NCI-H748 treated with DMSO at 0.1 percent for 48 hours (cell line): Measurements from ENCODE around the gene ASPG.

Experiments used
- DNase-seq: peaks from one replicate; lab custom pipeline; 2025; lab: John Stamatoyannopoulos, UW

ASPG gene

GRCh38 chr14:104075530-104076151, 9.9 kb upstream of the ASPG start:
- no peak for DNase-seq

DNA sequence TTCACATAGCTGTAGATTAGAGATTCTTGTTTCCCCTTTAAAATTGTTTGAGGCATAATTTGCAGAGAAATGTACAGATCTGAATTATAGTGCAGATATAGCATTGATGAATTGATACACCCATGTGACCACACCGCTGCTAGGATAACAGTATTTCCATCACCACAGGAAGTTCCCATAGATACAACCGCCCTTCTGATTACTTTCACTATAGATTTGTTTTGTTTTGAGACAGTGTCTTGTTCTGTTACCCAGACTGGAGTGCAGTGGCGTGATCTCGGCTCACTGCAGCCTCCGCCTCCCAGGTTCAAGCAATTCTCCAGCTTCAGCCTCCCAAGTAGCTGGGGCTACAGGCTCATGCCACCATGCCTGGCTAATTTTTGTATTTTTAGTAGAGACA, 8.8 kb upstream of the ASPG start:
- DNase-seq, result no peak

DNA sequence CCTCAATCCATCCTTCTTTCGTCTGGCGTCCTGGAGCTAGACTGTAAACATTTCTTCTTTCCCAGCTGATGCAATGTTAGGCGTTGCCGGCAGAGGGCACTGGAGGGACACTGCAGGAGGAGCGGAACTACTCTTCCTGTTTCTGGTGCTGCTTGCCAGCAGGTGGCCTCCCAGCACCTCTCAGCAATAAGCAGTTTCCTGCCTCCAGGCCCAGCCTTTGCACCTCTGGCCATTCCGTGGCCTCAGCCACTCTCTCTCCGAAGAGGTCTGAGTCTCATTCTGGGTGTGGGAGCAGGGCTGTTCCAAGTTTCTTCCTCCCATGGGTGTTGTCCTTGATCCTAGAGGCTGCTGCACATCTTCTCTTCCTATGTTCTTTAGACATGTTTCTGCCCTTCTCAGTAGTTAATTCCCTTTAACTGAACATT, 7.5 kb upstream of the ASPG start:
- peak; percentile 89 for DNase-seq

- no peak for DNase-seq
Measured at GRCh38 chr14:104080376-104081260, 4.9 kb upstream of the ASPG start.

- peak; percentile 22 for DNase-seq
Measured at GRCh38 chr14:104081261-104081835, 4.2 kb upstream of the ASPG start.

DNA sequence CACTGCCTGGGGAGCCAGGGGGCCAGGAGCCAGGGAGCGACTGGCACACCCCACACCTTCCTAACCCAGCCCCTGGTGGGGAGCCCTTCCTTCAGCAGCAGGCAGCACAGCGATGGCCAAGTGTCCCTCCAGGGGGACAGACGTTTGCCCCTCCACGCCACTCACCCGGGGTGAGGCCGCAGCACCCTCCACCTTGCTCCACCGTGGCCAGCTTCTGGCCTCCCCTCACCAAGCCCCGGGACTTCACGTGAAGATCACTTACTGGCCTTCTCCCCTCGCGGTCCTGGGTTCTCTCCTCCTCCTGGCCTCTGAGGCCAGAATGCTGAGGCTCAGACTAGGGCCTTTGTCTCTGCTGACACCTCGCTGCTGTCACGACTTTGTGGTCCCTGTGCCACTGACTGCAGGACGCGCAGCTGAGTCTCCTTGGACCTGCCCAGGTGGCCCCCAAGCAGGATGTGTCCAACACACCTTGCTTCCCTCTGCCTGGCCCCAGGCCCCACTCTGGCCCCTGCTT, 3.5 kb upstream of the ASPG start:
- no peak for DNase-seq

GRCh38 chr14:104082807-104083206, 2.7 kb upstream of the ASPG start:
- DNase-seq, result no peak

- DNase-seq, result no peak
Measured at GRCh38 chr14:104084251-104085002, 1.1 kb upstream of the ASPG start.

DNA sequence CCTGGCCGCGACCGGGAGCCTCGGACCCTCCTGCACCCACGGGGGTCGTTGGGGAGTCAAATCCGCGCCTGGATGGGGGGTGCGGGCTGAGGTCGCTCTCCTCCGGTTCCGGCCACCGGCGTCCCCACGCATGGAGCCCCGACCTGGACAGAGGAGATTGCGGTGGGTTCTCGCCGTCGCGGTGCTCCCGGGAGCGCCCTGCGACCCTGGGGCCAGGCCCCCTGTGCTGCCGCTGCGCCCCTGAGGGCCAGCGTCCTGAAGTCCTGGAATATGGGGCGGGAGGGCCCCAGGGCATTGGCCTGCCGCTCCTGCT, 345 bp downstream of the ASPG start:
- DNase-seq, result no peak

DNA sequence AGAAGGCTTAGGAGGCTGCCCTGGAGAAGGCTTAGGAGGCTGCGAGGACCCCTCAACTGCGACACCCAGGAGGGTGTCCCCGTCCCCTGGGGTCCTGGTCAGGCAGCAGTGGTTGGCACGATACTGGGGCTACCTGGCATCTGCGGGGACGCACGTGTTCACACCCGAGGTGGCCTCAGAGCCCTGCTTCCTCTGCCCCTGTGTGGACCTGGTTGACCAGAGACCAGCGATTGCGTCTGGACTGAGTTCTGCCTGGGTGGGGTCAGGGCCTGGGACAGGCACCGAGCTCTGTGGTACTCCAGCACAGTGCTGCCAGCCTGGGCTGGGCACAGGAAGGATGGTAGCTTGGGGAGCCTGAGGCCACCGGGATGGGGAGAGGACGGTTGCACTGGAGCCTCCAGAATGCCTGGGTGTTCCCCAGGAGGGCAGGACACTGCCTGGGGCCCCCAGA, 735 bp downstream of the ASPG start:
- no peak for DNase-seq

DNA sequence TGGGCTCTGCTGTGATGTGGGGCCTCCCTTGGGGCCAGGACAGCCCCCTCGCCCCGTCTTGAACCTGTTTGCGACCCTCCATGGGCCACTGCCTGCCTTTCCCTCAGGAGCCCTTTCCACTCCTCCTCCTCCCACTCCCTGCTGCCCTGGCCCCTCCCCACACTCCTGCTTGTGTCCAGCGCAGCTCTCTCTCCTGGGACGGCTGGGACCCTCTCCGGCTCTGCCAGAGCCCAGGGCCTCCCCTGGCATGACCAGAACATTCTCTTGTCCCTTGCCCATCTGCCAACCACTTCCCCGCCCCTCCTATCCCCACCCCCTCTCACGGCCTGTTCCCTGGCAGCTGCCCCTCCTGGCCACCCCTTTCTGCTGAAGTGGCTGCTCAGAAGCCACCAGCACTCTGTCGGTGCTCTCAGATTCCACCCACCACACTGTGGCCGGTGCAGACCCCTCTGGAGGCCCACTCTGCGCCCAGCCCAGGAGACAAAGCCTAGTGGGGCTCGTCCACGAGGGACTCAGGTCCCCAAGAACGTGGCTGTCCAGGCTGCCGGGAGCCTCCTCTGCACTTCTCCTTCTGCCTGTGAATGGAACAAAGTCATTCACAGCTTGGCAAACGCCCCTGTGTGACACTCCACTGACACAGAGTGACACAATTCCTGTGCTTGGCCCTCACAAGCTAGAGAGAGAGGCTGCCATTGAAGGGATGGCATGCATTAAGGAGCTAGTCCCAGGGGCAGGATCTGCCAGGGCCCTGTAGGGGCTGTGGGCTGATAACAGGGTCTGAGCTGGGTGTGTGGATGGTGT, 1.4 kb downstream of the ASPG start:
- DNase-seq, result no peak

DNA sequence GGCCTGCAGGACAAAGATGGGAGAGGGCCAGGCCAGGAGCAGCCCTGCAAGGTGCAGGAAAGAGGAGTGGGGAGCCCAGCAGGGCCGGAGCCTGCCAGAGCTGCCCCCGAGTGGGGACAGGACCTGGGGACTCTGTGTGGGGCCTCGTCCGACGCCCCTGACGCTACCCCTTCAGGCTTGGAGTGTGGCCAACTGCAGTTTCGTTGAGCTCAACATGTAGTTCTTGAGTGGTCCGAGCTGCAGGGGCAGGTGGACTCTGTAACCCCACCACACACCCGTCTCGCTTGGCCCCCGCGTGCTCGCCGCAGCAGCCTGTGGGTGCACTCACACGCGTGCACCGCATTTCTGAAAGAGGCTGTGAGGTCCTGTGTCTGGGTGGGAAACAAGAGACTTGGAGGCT, 2.0 kb downstream of the ASPG start:
- no peak for DNase-seq

DNA sequence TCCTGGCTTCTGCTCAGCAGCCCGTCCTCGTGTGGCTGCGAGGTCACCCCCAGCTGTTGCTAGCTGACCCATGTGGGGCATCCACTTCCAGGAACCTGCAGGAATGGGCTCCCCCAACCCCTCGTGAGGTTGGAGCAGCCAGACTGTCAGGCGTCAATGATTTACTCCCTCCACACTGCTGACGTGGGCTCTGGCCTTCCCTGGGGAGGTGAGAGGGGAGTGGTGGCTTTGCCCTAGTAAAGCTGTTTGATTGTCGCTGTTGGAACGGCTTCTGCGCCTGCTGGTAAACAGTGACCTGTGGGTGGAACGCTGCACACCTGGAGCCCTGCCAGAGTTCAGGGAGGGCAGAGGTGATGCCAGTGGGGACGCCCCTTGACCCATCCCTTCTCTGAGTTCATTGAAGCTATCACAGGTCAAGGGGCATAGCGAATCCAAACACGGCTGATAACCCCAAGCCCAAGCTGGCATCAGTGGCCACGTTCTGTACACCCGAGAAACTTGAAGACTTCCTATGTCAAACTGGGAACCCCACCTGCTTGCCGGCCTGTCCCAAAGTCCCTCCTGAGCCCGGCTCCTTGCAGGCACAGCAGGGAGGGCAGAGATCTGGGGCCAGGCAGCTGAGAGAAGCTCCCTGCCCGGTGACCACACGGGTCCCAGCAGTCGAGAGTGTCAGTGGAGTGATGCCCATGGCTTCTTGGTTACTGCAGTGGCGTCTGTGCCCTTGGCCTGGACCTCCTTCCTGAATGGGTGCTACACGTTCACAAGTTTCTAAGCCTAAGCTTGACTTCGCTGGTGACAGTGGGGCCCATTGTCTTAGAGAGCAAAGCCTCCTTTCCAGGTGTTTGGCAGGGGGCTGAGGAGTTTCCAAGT, 2.7 kb downstream of the ASPG start:
- DNase-seq, result no peak

- DNase-seq, result no peak
Measured at GRCh38 chr14:104090071-104090748, 4.7 kb downstream of the ASPG start.

GRCh38 chr14:104091061-104091926, 5.8 kb downstream of the ASPG start:
- DNase-seq, result no peak

DNA sequence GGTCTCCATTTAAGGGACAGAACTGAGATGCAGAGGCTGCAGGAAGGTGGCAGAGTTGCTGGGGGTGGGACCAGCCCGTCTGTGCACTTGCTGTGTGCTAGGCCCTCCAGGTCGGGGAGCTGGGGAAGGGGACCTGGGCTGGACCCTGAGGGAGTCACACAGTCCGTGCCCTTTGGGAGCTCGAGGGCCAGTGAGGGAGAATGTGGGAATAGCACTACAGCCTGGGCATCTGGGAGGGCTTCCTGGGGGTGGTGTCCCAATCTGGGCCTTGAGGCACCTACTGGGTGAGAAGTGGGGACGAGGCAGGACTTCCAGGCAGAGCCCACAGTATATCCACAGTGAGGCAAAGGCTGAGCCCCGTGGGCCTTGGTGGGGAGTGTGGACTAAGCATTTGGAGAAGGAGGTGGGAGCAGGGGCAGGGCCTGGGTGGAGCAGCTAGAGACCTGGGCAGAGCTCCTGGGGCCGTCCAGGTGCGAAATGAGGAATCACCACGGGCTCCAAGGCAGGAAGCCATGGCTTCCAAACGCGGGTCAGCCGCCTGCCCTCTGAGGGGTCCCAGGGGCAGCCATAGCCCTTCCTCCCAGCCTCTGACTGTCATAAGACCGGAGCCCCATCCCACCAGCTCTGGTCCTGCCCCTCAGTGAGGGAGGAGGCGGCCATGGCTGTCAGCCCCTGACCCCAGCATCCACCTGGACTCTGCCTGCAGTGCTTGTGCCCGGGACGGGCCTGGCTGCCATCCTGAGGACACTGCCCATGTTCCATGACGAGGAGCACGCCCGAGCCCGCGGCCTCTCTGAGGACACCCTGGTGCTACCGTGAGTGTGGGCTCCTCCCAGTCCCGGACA, 6.6 kb downstream of the ASPG start:
- DNase-seq, result no peak

DNA sequence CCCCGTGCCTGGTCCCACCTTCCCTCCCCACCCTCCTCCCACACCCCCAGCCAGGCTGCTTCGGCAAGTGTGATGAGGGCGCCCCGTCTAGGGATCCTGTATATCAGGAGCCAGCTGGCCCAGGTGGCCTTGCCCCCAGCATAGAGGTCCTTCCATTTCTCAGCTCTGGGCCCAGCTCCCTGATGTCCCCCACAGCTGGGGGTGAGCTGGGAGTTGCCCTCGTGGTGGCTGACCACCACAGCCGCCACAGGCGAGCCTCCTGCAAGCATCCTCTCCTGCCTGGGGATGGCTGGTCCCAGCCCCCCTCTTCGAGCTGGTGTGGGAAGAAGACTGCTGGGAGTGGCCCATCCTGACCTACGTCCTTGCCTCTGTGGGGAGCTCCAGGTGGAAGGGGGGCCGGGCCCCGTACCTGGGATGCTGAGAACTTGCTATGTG, 7.4 kb downstream of the ASPG start:
- no peak for DNase-seq
